HCT116 (cell line): ENCODE measurements around the gene CARNS1. TPM values are rescaled to one million over a fixed set of nuclear protein-coding genes. Genes with fewer than 3 reads are reported as not detected.

Experiments
- ATAC-seq: fragments of 200-7000 bp; cut with Tn5 transposase; 2 replicates; pipeline ENCODE4 v1.9.1; 2020; ENCODE audit warnings: mild to moderate bottlenecking, moderate library complexity
- BruUV-seq: library from RNA; stranded (reverse); fragments of 400-500 nt; replicated peaks from 2 replicates; lab custom pipeline; 2021; lab: Mats Ljungman, UMichigan
- CTCF ChIA-PET: fragments of 300-600 bp; sonication (Branson Sonifier 250); formaldehyde crosslinking; loops from one replicate; lab custom pipeline; 2021; ENCODE audit warnings: antibody characterized with exemption; lab: Charles Lee
- POLR2A ChIA-PET: fragments of 300-600, 350-600 bp; sonication (Branson Sonifier 250); formaldehyde crosslinking; loops from one replicate; lab custom pipeline; 2021; ENCODE audit warnings: antibody characterized with exemption; lab: Charles Lee
- RAD21 ChIA-PET, 2 experiments: fragments of 300-600 bp; sonication (Branson Sonifier 250); formaldehyde crosslinking; loops; one replicate each; lab custom pipeline; 2023; ENCODE audit warnings: low total read pairs in 2 of 2; ENCODE audit not compliant: uncharacterized antibody in 2 of 2, unreplicated experiment in 2 of 2, low non-redundant PET in 1 of 2; lab: Charles Lee
- DNase-seq: peaks from one replicate; pipeline ENCODE4 v3.0.0-alpha.2; 2010; ENCODE audit warnings: low read depth, low spot score
- H2AFZ ChIP-seq: fragments of 200-600 bp; shearing (Covaris generic), sonication (generic); 2 replicates; pipeline ENCODE4 v1.6.1; 2017; ENCODE audit warnings: low read depth, mixed run types, mixed read lengths, antibody characterized with exemption, low read length; ENCODE audit not compliant: poor library complexity, severe bottlenecking
- H3K27ac ChIP-seq: 2 replicates; pipeline ENCODE4 v1.5.1; 2012; ENCODE audit warnings: low read depth, low read length
- H3K27me3 ChIP-seq: fragments of 200-600 bp; sonication (generic); 2 replicates; pipeline ENCODE4 v1.6.1; 2016; ENCODE audit warnings: mixed run types, low read length, mixed read lengths; ENCODE audit not compliant: insufficient read depth
- H3K36me3 ChIP-seq, 2 experiments: fragments of 200-500 bp in 1 of 2; fragments of 200-600 bp in 1 of 2; sonication (Bioruptor generic) in 1 of 2; sonication (generic) in 1 of 2; 2 replicates each; pipeline versions ENCODE4 v1.5.1 to v1.6.1; 2014 to 2016; ENCODE audit warnings: low read length in 2 of 2, inconsistent platforms in 1 of 2, mixed read lengths in 1 of 2, mixed run types in 1 of 2; ENCODE audit not compliant: insufficient read depth in 2 of 2, control insufficient read depth in 1 of 2
- H3K4me1 ChIP-seq, 2 experiments: fragments of 200-600 bp in 1 of 2; sonication (generic) in 1 of 2; 2 replicates each; pipeline versions ENCODE4 v1.5.1 to v1.6.1; 2012 to 2017; ENCODE audit warnings: low read length in 2 of 2, inconsistent platforms in 1 of 2, mild to moderate bottlenecking in 1 of 2, mixed read lengths in 1 of 2, mixed run types in 1 of 2, moderate library complexity in 1 of 2; ENCODE audit not compliant: insufficient read depth in 2 of 2, control insufficient read depth in 1 of 2
- H3K4me2 ChIP-seq: fragments of 200-600 bp; sonication (generic); 2 replicates; pipeline ENCODE4 v1.6.1; 2017; ENCODE audit warnings: mixed run types, low read length, mixed read lengths
- H3K4me3 ChIP-seq, 2 experiments: fragments of 200-600 bp in 1 of 2; sonication (generic) in 1 of 2; replicated peaks in 1 of 2; 2 replicates each; pipeline ENCODE4 v1.5.1; 2011 to 2016; ENCODE audit warnings: low read length in 2 of 2, control low read depth in 1 of 2, low read depth in 1 of 2, mild to moderate bottlenecking in 1 of 2, mixed read lengths in 1 of 2, mixed run types in 1 of 2
- H3K79me2 ChIP-seq: fragments of 200-600 bp; sonication (generic); 2 replicates; pipeline ENCODE4 v1.6.1; 2017; ENCODE audit warnings: mild to moderate bottlenecking, mixed run types, low read length, moderate library complexity, mixed read lengths; ENCODE audit not compliant: insufficient read depth
- H3K9ac ChIP-seq: fragments of 200-600 bp; sonication (generic); 2 replicates; pipeline ENCODE4 v1.6.1; 2016; ENCODE audit warnings: low read length, mixed read lengths
- H3K9me2 ChIP-seq: fragments of 200-600 bp; sonication (generic), shearing (Covaris generic); 2 replicates; pipeline ENCODE4 v1.6.1; 2017; ENCODE audit warnings: mixed run types, mild to moderate bottlenecking, moderate library complexity; ENCODE audit not compliant: insufficient read depth
- H3K9me3 ChIP-seq, 2 experiments: fragments of 200-500 bp in 1 of 2; fragments of 200-600 bp in 1 of 2; sonication (Bioruptor generic) in 1 of 2; sonication (generic) in 1 of 2; 2 replicates each; pipeline ENCODE4 v1.6.1; 2014 to 2017; ENCODE audit warnings: low read length in 2 of 2, mixed read lengths in 2 of 2, inconsistent platforms in 1 of 2, low read depth in 1 of 2, mild to moderate bottlenecking in 1 of 2, mixed run types in 1 of 2, moderate library complexity in 1 of 2; ENCODE audit not compliant: control insufficient read depth in 1 of 2, insufficient read depth in 1 of 2
- H4K20me1 ChIP-seq: fragments of 200-600 bp; sonication (generic), shearing (Covaris generic); 2 replicates; pipeline ENCODE4 v1.6.1; 2017; ENCODE audit warnings: mixed run types, mild to moderate bottlenecking, moderate library complexity; ENCODE audit not compliant: insufficient read depth
- ATF3 ChIP-seq: IDR thresholded peaks from 2 replicates; pipeline ENCODE4 v1.6.1; 2012
- CEBPB ChIP-seq: IDR thresholded peaks from 2 replicates; pipeline ENCODE4 v1.6.1; 2012; ENCODE audit warnings: low read depth
- CTCF ChIP-seq, 3 experiments: fragments of 200-600 bp in 1 of 3; sonication (generic) in 1 of 3; IDR thresholded peaks in 2 of 3; conservative IDR thresholded peaks in 1 of 3; 2 replicates each; pipeline ENCODE4 v1.5.1; 2012 to 2017; ENCODE audit warnings: low read depth in 2 of 3, low read length in 2 of 3, antibody characterized with exemption in 1 of 3, borderline replicate concordance in 1 of 3, control low read depth in 1 of 3, mild to moderate bottlenecking in 1 of 3, mixed read lengths in 1 of 3, mixed run types in 1 of 3, moderate library complexity in 1 of 3; ENCODE audit not compliant: insufficient read depth in 1 of 3
- ELF1 ChIP-seq: IDR thresholded peaks from 2 replicates; pipeline ENCODE4 v1.6.1; 2012; ENCODE audit warnings: low read depth, borderline replicate concordance
- EZH2phosphoT487 ChIP-seq: fragments of 200-600 bp; IDR thresholded peaks from 2 replicates; pipeline ENCODE4 v1.6.1; 2018; ENCODE audit warnings: antibody characterized with exemption, borderline replicate concordance
- MAX ChIP-seq: IDR thresholded peaks from 2 replicates; pipeline ENCODE4 v1.6.1; 2012
- POLR2AphosphoS5 ChIP-seq: IDR thresholded peaks from 2 replicates; pipeline ENCODE4 v1.6.1; 2011; ENCODE audit warnings: mild to moderate bottlenecking, low read depth, low read length, moderate library complexity
- REST ChIP-seq: IDR thresholded peaks from 2 replicates; pipeline ENCODE4 v1.6.1; 2012; ENCODE audit warnings: low read depth
- SP1 ChIP-seq: IDR thresholded peaks from 2 replicates; pipeline ENCODE4 v1.6.1; 2012; ENCODE audit warnings: low read depth
- YY1 ChIP-seq: IDR thresholded peaks from 2 replicates; pipeline ENCODE4 v1.6.1; 2011; ENCODE audit warnings: low read length, low read depth, moderate library complexity, mild to moderate bottlenecking; ENCODE audit not compliant: insufficient replicate concordance; ENCODE audit errors: extremely low read depth
- ZBTB33 ChIP-seq: IDR thresholded peaks from 2 replicates; pipeline ENCODE4 v1.6.1; 2011; ENCODE audit warnings: mild to moderate bottlenecking, low read length, moderate library complexity; ENCODE audit not compliant: insufficient replicate concordance; ENCODE audit errors: extremely low read depth
- intact Hi-C: fragments of 100-400 bp; cut with micrococcal nuclease; formaldehyde crosslinking; loops from 2 replicates; pipeline ENCODE4 v1.10.0; 2022
- total RNA-seq: library from RNA; stranded (reverse); gene quantifications from one replicate; pipeline ENCODE4 v1.2.1, GENCODE V29; 2021; ENCODE audit not compliant: unreplicated experiment

CARNS1 gene
- total RNA-seq, 1 experiment from 2014 or later = 1.0 TPM

- TF ChIP-seq ATF3 = no peak
- TF ChIP-seq MAX = no peak
- no peak for TF ChIP-seq CTCF (IDR thresholded peaks at IDR 0.05 in 2 of 3, conservative IDR thresholded peaks at IDR 0.05 in 1 of 3; ENCODE audit: borderline replicate concordance in 1 of 3, insufficient read depth in 1 of 3, low read depth in 2 of 3, low read length in 2 of 3)
- TF ChIP-seq REST = no peak
These were observed 8.0 kb downstream of the CARNS1 start (continued) for GRCh38 chr11:67423466-67423865.

- H3K36me3 ChIP-seq = no peaks in the 10 kb centered on the region
- no TSS peak for BruUV-seq
- intact Hi-C loops = no loop called here
- ChIA-PET RAD21 (no interaction called here), CTCF (interaction anchor here (1.3 kb wide), 1 partner anchor 22 kb away, joined by 5 read pairs; the partner anchor contains the start of gene PPP1CA), POLR2A (no interaction called here)
- H3K4me3 ChIP-seq = no peak overlapping the region
- H3K9me2 ChIP-seq = no peaks in the 10 kb centered on the region
- H3K27me3 ChIP-seq = no peaks in the 10 kb centered on the region
- no peak for ATAC-seq
- H3K9me3 ChIP-seq = no peaks in the 10 kb centered on the region
- H3K9ac ChIP-seq = no peak overlapping the region
- H3K79me2 ChIP-seq = peaks cover 8% of the 10 kb centered on the region
- H3K4me2 ChIP-seq = no peak overlapping the region
- no peaks in the 10 kb centered on the region for H4K20me1 ChIP-seq
- peaks cover 11 to 31% of the 10 kb centered on the region in 2 experiments; a peak in 3 of 4 replicates for H3K4me1 ChIP-seq
- no peak for DNase-seq
- H2AFZ ChIP-seq = no peak overlapping the region
- TF ChIP-seq SP1 = no peak
- no peak for TF ChIP-seq ELF1
- TF ChIP-seq YY1 = no peak
- no peak for TF ChIP-seq POLR2AphosphoS5
- no peak for TF ChIP-seq ZBTB33
- TF ChIP-seq EZH2phosphoT487 = no peak
- TF ChIP-seq CEBPB = no peak
- H3K27ac ChIP-seq = no peak overlapping the region
These were observed 8.6 kb downstream of the CARNS1 start for GRCh38 chr11:67423891-67424613.
